Epidermal melanocyte (primary cell): ENCODE data around the gene IVD.

Experiments used
- DNase-seq: peaks from one replicate; pipeline ENCODE4 v3.0.0; 2011; ENCODE audit warnings: low spot score; ENCODE audit not compliant: insufficient read length

Gene IVD

DNA sequence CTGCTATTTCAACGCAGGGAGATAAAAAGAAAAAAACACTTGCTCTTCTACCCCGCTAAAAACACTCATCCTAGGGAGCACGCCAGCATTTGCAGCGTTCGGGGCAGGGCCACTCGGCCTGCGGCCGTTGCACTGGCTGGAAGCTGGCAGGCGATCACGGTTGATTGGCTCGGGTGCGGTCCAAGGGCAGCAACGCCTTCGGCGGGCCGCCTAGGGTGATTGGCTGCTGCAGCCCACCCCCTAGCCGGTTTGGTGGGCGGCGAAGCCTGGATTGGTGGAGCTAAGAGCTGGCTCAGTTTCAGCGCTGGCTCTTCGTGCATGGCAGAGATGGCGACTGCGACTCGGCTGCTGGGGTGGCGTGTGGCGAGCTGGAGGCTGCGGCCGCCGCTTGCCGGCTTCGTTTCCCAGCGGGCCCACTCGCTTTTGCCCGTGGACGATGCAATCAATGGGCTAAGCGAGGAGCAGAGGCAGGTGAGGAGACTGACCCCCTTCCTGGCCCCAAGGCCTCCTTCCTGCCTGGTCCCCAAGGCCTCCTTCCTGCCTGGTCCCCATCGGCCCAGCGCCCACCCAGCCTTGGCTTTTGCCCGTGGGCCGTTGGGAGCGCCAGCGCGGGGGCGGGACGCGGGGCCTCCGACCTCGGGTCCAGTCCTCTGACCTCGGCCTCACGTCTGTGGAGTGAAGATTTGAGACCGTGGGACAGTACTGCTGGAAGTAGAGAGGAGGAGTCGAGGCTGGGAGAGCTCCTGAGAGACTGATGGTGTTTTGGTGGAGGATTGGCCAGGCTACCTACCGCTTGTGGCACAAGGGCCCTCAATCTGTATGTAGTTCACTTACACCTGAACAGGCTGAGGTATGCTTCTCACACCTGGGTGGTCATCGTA lies at the start of gene IVD:
Gene IVD, plus strand, starts transcription at position 295 of the 881 bp plus-strand sequence. Its CDS starts 33 bp downstream, at position 328.
- DNase-seq = peak; percentile 100

DNA sequence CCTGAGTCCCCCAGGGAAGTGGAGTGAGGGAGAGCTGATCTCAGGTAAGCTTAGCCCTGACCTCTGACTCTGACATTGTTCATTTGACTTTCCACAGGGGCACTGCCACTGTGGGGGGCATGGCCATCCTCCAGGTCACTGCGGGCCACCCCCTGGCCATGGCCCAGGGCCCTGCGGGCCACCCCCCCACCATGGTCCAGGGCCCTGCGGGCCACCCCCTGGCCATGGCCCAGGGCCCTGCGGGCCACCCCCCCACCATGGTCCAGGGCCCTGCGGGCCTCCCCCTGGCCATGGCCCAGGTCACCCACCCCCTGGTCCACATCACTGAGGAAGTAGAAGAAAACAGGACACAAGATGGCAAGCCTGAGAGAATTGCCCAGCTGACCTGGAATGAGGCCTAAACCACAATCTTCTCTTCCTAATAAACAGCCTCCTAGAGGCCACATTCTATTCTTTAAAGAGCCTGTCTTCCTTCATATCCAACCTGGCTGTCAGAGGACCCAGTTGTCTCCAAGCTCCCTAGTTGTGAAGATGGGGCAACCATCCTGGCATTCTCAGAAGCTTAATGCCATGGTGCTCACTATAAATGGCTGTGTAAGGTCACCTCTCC lies 49.5 kb upstream of the IVD start:
- no peak for DNase-seq

DNA sequence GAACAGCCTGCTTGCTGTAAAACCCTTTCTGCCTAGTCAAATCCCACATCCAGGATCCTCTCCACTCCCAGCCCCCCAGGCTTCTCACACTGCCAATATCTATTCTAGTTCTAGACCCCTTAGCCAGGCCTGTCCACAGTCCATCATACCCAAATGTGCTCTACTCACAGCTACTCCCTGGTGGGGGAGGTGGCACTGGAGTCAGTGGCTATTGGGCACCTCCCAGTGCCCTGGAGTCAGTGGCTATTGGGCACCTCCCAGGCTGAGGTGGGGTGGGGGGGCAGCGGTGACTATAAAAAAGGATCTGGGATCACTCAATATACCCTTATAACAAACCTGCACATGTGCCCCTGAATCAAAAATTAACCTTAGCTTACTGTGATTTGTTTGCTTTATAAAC lies 48.3 kb upstream of the IVD start:
- no peak for DNase-seq

GRCh38 chr15:40357723-40358470 lies 47.7 kb upstream of the IVD start, which contains the start of gene DISP2:
Gene DISP2 (plus strand): TSS chr15:40358219. CDS start chr15:40358322, 103 bp downstream.
- DNase-seq = peak; percentile 98

DNA sequence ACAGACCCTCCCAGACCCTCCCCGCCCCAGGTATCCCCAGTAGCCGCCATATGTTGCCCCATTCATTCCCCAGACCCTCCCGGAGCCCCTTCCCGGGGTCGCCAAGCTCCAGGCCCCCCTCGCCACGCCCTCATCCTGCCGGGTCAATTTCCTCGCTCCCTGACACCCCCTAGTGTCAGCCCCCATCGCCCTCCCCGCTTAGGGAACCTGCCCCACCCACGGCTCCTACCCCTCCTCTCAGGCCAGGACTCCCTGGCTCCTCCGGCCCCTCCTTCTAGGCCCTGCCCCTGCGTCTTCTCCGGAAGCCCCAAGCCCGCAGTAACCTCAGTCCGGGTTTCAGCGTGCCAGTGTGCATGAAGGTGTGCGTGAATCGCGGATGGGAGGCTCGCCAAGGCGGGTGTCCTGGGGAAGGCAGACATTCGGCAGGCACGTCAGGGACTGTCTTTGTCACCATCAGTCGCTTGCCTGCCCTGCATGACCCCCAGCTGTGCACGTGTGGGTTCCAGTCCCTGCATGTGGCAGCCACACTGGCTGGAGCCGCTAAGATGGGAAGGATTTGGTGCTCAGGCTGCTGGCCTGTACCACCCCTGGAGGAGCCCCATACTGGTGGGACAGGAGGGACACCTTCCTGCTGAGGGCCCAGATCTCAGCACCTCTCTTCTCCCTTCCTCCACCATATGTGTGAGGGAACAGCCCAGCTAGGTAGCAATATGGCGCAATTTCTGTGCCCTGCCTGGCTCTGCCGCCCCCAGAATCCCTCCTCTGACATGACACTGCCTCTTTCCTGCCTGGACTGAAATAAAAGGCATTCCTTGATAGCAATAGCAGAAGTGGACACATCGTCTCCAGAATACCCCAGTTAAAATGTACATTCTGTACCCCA lies 46.9 kb upstream of the IVD start:
- DNase-seq = no peak

- no peak for DNase-seq
Observed at GRCh38 chr15:40360015-40360414, 45.6 kb upstream of the IVD start.

DNA sequence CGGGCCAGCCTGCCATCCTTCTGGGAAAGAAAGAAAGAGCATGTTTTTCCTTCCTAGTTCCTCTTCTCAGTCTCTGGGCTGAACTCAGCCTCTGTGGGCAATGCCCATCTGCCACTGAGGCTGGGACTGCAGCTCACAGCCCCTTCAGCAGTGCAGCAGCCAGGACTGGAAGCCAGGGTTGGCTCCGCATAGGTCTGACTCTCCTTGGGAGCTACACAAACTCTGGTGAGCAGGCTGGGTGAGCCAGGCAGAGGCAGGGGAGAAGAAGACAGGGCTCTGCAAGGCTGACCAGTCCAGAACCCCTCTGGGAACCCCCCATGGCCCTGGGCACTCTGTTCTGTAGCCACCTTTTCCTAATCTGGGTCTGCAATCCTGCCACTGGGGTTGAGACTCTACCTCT lies 44.0 kb upstream of the IVD start:
- DNase-seq = no peak

GRCh38 chr15:40363611-40364010 lies 42.0 kb upstream of the IVD start:
- DNase-seq = no peak

GRCh38 chr15:40364251-40364650 lies 41.3 kb upstream of the IVD start:
- DNase-seq = no peak

- DNase-seq = no peak
Observed at GRCh38 chr15:40365016-40365415, 40.6 kb upstream of the IVD start.

GRCh38 chr15:40365624-40366456 lies 39.8 kb upstream of the IVD start:
- no peak for DNase-seq

DNA sequence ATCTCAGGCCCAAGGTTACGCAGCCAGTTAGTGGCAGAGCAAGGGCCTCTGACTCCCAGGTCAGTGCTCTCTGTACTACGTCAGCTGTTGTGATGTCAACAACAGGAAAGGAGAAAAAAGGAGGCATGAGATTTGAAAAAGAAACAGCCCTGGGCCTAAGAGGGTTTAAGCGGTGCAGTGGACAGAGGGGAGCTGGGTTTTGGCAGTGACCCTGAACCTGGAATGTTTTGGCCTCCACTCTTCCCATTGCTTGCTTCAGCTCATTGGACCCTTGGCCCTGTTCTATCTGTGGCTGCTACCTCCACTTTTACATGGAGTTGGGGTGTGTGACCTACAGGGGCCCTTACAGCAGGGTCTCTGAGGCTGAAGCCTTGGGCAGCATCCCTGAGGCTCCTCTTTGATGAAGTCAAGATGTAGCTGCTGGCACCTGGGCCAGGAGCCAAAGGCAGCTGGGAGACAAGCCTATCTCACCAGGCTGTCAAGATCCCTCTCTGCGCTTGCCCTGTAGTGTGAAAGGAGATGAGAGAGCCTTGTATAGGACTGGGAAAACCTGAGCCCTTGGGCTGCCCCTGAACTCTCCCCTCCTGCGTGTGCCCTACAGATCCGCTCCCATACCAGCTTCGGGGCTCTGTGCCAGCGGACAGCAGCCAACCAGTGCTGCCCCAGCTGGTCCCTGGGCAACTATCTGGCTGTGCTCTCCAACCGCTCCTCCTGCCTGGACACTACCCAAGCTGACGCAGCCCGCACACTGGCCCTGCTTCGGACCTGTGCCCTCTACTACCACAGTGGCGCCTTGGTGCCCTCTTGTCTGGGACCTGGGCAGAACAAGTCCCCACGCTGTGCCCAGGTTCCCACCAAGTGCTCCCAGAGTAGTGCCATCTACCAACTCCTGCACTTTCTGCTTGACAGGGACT lies 38.9 kb upstream of the IVD start:
- DNase-seq = no peak

- DNase-seq = no peak
Observed at GRCh38 chr15:40367371-40367685, 38.3 kb upstream of the IVD start.

GRCh38 chr15:40367686-40368611 lies 37.6 kb upstream of the IVD start:
- DNase-seq = peak; percentile 87

GRCh38 chr15:40368719-40369473 lies 36.7 kb upstream of the IVD start:
- no peak for DNase-seq

DNA sequence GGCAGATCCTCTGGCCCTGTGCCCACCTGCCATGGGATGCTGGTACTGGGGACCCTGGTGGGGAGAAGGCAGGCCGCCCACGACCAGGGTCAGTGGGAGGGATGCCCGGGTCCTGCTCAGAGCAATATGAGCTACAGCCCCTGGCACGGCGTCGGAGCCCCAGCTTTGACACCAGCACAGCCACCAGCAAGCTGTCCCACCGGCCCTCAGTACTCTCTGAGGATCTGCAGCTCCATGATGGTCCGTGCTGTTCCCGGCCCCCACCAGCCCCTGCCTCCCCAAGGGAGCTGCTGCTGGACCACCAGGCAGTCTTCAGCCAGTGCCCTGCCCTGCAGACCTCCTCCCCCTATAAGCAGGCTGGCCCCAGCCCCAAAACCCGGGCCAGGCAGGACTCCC lies 36.1 kb upstream of the IVD start:
- DNase-seq = no peak

DNA sequence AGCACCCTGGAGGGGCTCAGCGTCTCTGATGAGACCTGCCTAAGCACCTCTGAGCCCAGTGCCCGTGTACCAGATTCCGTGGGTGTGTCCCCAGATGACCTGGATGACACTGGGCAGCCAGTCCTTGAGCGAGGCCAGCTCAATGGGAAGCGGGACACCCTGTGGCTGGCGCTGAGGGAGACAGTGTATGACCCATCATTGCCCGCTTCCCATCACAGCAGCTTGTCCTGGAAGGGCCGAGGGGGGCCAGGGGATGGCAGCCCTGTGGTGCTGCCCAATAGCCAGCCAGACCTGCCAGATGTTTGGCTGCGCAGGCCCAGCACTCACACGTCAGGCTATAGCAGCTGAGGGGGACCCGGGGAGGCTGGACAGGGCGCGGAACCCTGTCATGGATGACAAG lies 35.6 kb upstream of the IVD start:
- DNase-seq = no peak
